Endothelial cell of umbilical vein (primary cell): ENCODE measurements around the gene CCDC85C.

Experiments
- EZH2 ChIP-seq: IDR thresholded peaks from 2 replicates; pipeline ENCODE4 v1.6.1; 2012; ENCODE audit warnings: borderline replicate concordance, low read depth, mild to moderate bottlenecking, moderate library complexity, low read length, inconsistent platforms; ENCODE audit not compliant: severe bottlenecking
- GATA2 ChIP-seq: IDR thresholded peaks from 2 replicates; pipeline ENCODE4 v1.7.0; 2011; ENCODE audit warnings: low read depth, mild to moderate bottlenecking, moderate library complexity, mixed read lengths, low read length; ENCODE audit not compliant: insufficient read length, insufficient read depth
- POLR2A ChIP-seq: IDR thresholded peaks from 2 replicates; pipeline ENCODE4 v1.6.1; 2012; ENCODE audit warnings: low read depth, mild to moderate bottlenecking, control low read depth, low read length
- POLR2AphosphoS5 ChIP-seq: IDR thresholded peaks from 2 replicates; pipeline ENCODE4 v1.6.1; 2012; ENCODE audit warnings: low read depth, mild to moderate bottlenecking, control low read depth, low read length, moderate library complexity; ENCODE audit not compliant: insufficient read depth
- TF ChIP-seq, protein P1 (sequence below), 2 donors: IDR thresholded peaks; 1 replicate in 1 of 2; 2 replicates in 1 of 2; pipeline ENCODE4 v1.5.1; 2011; ENCODE audit warnings: low read length in 2 of 2, mild to moderate bottlenecking in 2 of 2, moderate library complexity in 2 of 2, control low read depth in 1 of 2, inconsistent platforms in 1 of 2, low read depth in 1 of 2; ENCODE audit not compliant: insufficient read depth in 1 of 2; ENCODE audit errors: extremely low read depth in 1 of 2
- TF ChIP-seq, protein P2 (sequence below): IDR thresholded peaks from 2 replicates; pipeline ENCODE4 v1.6.1; 2011; ENCODE audit not compliant: insufficient read depth, insufficient read length

DNA sequence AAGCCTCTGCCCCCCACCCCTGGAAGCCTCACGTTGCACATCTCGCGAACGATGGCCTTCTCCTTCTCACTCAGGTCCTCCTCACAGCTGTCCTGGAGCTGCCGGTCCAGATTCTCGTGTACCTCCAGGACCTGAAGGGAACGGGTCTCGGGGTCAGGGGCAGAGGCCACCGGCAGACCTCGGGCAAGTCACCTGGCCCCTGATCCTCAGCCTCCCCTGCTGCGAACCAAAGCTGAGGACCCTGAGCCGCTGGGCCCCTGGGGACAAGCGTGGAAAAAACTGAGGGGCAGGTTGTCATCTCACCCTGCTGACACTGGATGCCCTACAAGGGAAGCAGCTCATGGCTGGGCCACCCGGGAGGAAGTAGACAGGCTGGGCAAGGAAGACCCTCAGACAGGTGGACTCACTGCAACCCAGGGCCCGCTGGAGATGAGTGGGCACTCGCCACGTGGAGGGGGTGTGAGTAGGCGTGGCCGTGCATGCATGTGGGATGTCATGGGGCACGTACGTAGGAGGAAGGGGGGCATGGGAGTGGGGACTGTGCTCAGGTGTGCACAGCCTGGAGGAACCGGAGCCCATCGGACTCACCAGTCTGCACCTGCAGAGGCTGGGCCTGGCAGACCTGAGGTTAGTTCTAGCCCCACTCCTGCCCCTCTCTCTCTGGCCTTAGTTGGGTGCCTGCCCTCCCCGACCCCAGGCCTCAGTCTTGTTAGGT, 87.7 kb downstream of the CCDC85C start:
- TF ChIP-seq EZH2 = no peak
- no peak for TF ChIP-seq GATA2
- TF ChIP-seq POLR2A = no peak
- no peak for TF ChIP-seq POLR2AphosphoS5
- TF ChIP-seq, protein P1, sequence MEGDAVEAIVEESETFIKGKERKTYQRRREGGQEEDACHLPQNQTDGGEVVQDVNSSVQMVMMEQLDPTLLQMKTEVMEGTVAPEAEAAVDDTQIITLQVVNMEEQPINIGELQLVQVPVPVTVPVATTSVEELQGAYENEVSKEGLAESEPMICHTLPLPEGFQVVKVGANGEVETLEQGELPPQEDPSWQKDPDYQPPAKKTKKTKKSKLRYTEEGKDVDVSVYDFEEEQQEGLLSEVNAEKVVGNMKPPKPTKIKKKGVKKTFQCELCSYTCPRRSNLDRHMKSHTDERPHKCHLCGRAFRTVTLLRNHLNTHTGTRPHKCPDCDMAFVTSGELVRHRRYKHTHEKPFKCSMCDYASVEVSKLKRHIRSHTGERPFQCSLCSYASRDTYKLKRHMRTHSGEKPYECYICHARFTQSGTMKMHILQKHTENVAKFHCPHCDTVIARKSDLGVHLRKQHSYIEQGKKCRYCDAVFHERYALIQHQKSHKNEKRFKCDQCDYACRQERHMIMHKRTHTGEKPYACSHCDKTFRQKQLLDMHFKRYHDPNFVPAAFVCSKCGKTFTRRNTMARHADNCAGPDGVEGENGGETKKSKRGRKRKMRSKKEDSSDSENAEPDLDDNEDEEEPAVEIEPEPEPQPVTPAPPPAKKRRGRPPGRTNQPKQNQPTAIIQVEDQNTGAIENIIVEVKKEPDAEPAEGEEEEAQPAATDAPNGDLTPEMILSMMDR (IDR thresholded peaks at IDR 0.05; ENCODE audit: extremely low read depth in 1 of 2, insufficient read depth in 1 of 2, low read depth in 1 of 2, low read length in 2 of 2) = no peak
- TF ChIP-seq, protein P2, sequence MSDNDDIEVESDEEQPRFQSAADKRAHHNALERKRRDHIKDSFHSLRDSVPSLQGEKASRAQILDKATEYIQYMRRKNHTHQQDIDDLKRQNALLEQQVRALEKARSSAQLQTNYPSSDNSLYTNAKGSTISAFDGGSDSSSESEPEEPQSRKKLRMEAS = no peak
